GM15510 (cell line): Measurements from ENCODE around the gene ADA.

ENCODE experiments used
- POLR2A ChIP-seq: IDR thresholded peaks from 3 replicates; pipeline ENCODE4 v1.6.1; 2011; ENCODE audit warnings: borderline replicate concordance; ENCODE audit not compliant: insufficient read length; ENCODE audit errors: extremely low read depth

ADA gene

GRCh38 chr20:44635877-44636276 is 15.6 kb downstream of the ADA start:
- no peak for TF ChIP-seq POLR2A

GRCh38 chr20:44633872-44634600 is 17.5 kb downstream of the ADA start:
- no peak for TF ChIP-seq POLR2A

- no peak for TF ChIP-seq POLR2A
These were observed 18.2 kb downstream of the ADA start for GRCh38 chr20:44633187-44633810.

- TF ChIP-seq POLR2A: no peak
These were observed 19.3 kb downstream of the ADA start for GRCh38 chr20:44632103-44632752.

- TF ChIP-seq POLR2A: no peak
These were observed 21.2 kb downstream of the ADA start for GRCh38 chr20:44630297-44630696.

GRCh38 chr20:44629542-44629941 is 22.0 kb downstream of the ADA start:
- no peak for TF ChIP-seq POLR2A

- TF ChIP-seq POLR2A: no peak
These were observed 22.5 kb downstream of the ADA start for GRCh38 chr20:44629017-44629385.

GRCh38 chr20:44627364-44628010 is 24.0 kb downstream of the ADA start:
- no peak for TF ChIP-seq POLR2A

- TF ChIP-seq POLR2A: no peak
These were observed 25.2 kb downstream of the ADA start for GRCh38 chr20:44626278-44626677.

- TF ChIP-seq POLR2A: no peak
These were observed 26.1 kb downstream of the ADA start for GRCh38 chr20:44625361-44625760.

- no peak for TF ChIP-seq POLR2A
These were observed 26.7 kb downstream of the ADA start for GRCh38 chr20:44624743-44625271.

- no peak for TF ChIP-seq POLR2A
These were observed 27.3 kb downstream of the ADA start for GRCh38 chr20:44624152-44624551.

GRCh38 chr20:44622501-44623270 is 28.8 kb downstream of the ADA start:
- TF ChIP-seq POLR2A: no peak

GRCh38 chr20:44621939-44622338 is 29.6 kb downstream of the ADA start:
- TF ChIP-seq POLR2A: no peak
